NT2/D1 (cell line): Measurements from ENCODE around the gene CFAP65.

Experiments used
- YY1 ChIP-seq: IDR thresholded peaks from 2 replicates; pipeline ENCODE4 v1.6.1; 2011; ENCODE audit not compliant: insufficient read length, insufficient read depth
- ZNF274 ChIP-seq: IDR thresholded peaks from 2 replicates; pipeline ENCODE4 v1.6.1; 2011; ENCODE audit warnings: mild to moderate bottlenecking, low read depth, low read length

DNA sequence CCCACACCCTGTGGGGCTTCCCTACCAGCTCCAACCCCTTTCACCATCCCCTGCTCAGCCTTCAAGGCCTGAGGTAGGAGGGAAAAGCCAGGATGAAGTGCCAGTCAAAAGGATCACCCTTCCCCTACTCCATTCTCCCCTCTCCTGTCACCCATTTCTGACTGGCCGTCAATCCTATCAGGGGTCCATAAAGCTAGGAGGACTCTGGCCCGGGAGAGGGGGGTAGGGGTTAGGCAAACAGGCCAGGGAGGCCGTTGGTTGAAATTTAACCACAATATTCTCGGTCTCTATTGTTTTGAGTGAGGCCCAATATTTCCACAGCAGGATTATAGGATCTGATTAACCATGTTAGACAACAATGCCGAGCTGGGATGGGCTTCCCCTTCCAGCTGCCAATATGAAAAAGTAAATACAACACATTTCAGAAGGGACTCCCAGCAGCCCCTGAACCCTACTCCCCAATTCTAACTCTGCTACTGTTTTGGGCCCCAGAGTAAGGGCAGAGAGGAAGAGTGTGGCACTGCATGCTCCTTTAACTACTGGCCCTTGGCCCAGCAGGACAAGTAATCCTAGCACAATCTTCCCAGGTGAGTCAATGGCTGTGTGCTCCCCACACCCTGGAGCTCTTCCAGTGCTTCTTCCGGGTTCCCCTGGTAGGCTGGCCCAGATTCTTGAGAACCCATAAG lies 30.0 kb upstream of the CFAP65 start:
- TF ChIP-seq ZNF274, result no peak
- TF ChIP-seq YY1, result no peak
